ENCODE results near the gene MAPK11. TPM values are rescaled to one million over a fixed set of nuclear protein-coding genes. Genes with fewer than 3 reads are reported as not detected.
A peak's percentile ranks its signal among the peaks of the same experiment; 100 is the strongest.

MAPK11 gene
- polyA plus RNA-seq, 3 donors from 2014 or later, result 0.12 to 0.22 TPM; not detected in 1

DNA sequence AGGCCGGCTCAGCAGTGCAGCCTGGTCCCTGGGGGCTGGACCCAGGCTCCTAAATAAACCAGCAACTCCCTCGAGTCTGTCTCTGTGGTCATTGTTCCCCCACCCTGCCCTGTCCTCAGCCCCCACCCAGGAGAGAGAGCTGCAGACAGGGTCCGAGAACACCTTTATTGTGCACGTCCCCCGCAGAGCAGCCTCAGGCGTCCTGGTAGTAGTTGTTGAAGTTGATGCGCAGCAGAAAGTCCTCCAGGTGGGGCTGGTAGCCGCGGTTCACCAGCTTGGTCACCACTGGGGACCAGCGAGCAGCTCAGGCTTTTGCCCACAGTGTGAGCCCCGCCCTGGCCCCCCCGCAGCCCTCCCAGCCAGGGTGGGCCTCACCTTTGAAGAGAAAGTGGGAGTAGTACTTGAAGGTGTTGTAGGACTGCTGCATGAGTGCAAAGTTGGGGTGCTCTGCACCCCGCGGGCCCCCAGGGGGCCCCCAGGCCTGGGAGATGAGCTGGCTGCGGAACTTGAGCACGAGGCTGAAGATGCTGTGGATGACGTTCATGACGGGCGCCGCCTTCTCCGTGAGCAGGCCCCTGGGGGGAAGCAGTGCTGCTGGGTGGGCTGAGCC lies 52.5 kb downstream of the MAPK11 start:
- DNase-seq, result no peak
- Mint-ChIP-seq H3K4me3 (no peak overlapping the region), H3K36me3 (peaks cover 0 to 22% (median 8%) of the 10 kb centered on the region in 3 donors), H3K4me1 (peaks cover 10 to 15% of the 10 kb centered on the region in 2 donors), H3K27ac (no peak overlapping the region), H3K9me3 (no peaks in the 10 kb centered on the region), H3K27me3 (ENCODE audit: low read depth in 3 of 3) (peaks cover 5 to 18% (median 8%) of the 10 kb centered on the region in 3 donors)

DNA sequence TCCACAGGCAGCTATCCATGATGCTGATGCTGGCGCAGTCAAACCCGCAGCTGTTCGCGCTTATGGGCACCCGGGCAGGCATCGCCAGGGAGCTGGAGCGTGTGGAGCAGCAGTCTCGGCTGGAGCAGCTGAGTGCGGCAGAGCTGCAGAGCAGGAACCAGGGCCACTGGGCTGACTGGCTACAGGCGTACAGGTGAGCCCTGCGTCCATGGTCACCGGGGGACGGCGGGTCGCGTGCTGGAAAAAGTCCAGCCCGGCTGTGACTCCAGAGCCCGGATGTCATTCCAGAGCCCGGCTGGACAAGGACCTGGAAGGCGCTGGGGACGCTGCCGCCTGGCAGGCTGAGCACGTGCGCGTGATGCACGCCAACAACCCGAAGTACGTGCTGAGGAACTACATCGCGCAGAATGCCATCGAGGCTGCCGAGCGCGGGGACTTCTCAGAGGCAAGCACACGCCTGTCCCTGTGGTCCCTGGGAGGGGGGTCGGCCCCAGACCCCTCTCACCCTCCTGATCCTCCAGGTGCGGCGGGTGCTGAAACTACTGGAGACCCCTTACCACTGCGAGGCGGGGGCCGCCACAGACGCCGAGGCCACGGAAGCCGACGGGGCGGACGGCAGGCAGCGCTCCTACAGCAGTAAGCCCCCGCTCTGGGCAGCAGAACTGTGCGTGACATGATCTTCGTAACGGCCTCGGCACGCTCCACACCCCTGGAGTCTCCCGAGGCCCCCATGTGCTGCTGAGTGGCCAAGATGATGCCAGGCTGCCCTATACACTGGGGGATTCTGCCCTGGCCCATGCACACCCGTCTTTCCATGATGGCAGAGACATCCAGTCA lies 53.3 kb downstream of the MAPK11 start:
- Mint-ChIP-seq H3K27me3 (ENCODE audit: low read depth in 3 of 3) (peaks cover 5 to 18% (median 8%) of the 10 kb centered on the region in 3 donors), H3K4me3 (no peak overlapping the region), H3K9me3 (no peaks in the 10 kb centered on the region), H3K4me1 (peaks cover 10 to 22% of the 10 kb centered on the region in 2 donors), H3K27ac (no peak overlapping the region), H3K36me3 (peaks cover 0 to 28% (median 11%) of the 10 kb centered on the region in 3 donors)
- DNase-seq, result no peak

DNA sequence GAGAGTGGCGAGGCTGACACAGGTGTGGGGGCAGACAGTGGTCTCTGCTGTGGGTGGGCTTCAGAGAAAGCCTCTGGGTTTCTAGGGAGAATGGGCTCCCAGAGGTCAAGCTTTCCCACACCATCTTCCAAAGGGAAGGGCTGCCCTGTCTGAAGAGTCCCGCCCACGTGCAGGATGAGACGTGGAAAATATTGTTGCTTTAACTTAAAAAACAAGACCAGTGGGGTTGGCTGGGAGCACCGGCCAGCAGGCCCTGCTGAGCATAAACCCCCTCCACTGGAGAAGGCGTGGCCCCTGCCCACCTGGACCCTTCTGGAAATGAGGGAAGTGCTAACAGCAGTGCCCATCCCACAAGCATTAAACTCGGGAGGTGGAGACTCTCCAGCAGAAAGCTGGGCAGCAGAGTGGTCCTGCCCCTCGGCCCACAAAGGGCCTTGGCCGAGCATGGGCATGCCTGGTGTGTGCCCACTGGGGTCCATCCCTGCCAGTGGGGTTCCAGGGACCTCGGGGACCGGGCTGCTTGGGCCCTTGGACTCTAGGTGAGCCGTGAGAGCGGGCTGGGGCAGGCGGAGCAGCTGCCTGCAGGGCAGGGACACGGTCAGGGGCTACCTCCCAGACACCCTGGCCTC lies 54.0 kb downstream of the MAPK11 start:
- Mint-ChIP-seq H3K27ac (peak overlapping the region in 2 of 6 donors; percentile 55 to 56), H3K27me3 (ENCODE audit: low read depth in 3 of 3) (peaks cover 5 to 18% (median 8%) of the 10 kb centered on the region in 3 donors), H3K9me3 (no peaks in the 10 kb centered on the region), H3K36me3 (peaks cover 0 to 28% (median 11%) of the 10 kb centered on the region in 3 donors), H3K4me3 (no peak overlapping the region), H3K4me1 (peaks cover 10 to 24% of the 10 kb centered on the region in 2 donors)
- no peak for DNase-seq

DNA sequence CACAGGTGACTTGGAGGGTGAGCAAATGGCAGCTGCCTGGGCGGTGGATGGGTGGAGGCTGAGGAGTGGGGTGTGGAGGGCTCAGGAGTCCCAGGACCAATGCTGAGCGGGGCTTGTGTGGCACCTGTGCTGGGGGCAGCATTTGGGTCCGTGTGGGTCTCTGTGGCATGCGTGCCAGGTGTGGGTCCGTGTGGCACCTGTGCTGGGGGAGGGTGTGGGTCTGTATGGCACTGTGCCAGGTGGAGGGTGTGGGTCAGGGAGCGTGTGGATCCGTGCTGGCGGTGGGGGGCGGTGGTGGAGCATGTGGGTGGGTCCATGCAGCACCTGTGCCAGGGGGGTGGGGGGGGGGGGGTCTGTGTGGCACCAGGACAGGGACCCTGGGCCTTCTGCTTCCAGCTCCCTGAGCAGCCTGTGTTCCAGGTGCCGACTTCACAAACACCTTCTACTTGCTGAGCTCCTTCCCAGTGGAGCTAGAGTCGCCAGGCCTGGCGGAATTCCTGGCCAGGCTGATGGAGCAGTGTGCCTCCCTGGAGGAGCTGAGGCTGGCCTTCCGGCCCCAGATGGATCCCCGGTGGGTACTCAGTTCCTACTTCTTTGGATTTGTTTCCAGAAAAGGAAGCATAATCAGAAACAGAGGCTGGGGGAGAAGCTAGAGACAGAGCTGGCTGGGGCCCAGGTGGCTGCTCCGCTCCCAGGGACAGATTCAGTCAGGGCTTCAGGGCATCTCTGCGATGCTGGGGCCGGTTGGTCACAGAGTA lies 54.7 kb downstream of the MAPK11 start:
- no peaks in the 10 kb centered on the region for H3K9me3 Mint-ChIP-seq
- DNase-seq, result no peak
- H3K27ac Mint-ChIP-seq, result peak overlapping the region in 3 of 6 donors; percentile 45 to 65 (median 56)
- peaks cover 5 to 16% (median 8%) of the 10 kb centered on the region in 3 donors for H3K27me3 Mint-ChIP-seq (ENCODE audit: low read depth in 3 of 3)
- peaks cover 10 to 27% of the 10 kb centered on the region in 2 donors for H3K4me1 Mint-ChIP-seq
- H3K4me3 Mint-ChIP-seq, result no peak overlapping the region
- H3K36me3 Mint-ChIP-seq, result peaks cover 0 to 27% (median 11%) of the 10 kb centered on the region in 3 donors

Other genes with a start within 250 kb of the MAPK11 start
- not detected for gene TTLL8, start 212.1 kb downstream of the MAPK11 start, polyA plus RNA-seq
- 100 to 1,000 TPM in 1 of 3 donors, 10 to 100 TPM in 2; 64.8 to 123 (median 71.7) TPM for gene MLC1, start 185.0 kb downstream of the MAPK11 start, polyA plus RNA-seq
- 1 to 10 TPM in 1 of 3 donors, not detected in 2; 1.4 TPM for gene MOV10L1, start 180.4 kb downstream of the MAPK11 start, polyA plus RNA-seq
- under 1 TPM in 1 of 3 donors, not detected in 2; 0.07 TPM for gene PANX2, start 99.6 kb downstream of the MAPK11 start, polyA plus RNA-seq
- gene TRABD, start 84.5 kb downstream of the MAPK11 start, polyA plus RNA-seq, result 10 to 100 TPM; 33.2 to 63.5 (median 35.3) TPM
- 1 to 10 TPM; 2.6 to 5.7 (median 3.6) TPM for gene SELENOO, start 69.4 kb downstream of the MAPK11 start, polyA plus RNA-seq
- gene TUBGCP6, start 25.4 kb downstream of the MAPK11 start, polyA plus RNA-seq, result 10 to 100 TPM in 2 of 3 donors, 1 to 10 TPM in 1; 5.2 to 18.0 (median 12.4) TPM
- gene HDAC10, start 19.1 kb downstream of the MAPK11 start, polyA plus RNA-seq, result 10 to 100 TPM in 2 of 3 donors, 1 to 10 TPM in 1; 10.0 to 13.4 (median 11.2) TPM
- under 1 TPM in 2 of 3 donors, not detected in 1; 0.13 to 0.31 TPM for gene MAPK12, start 8.7 kb downstream of the MAPK11 start, polyA plus RNA-seq
- gene PLXNB2, start 37.3 kb upstream of the MAPK11 start, polyA plus RNA-seq, result 1 to 10 TPM in 2 of 3 donors, not detected in 1; 1.1 to 1.6 TPM
- under 1 TPM in 2 of 3 donors, not detected in 1; 0.23 to 0.34 TPM for gene DENND6B, start 56.6 kb upstream of the MAPK11 start, polyA plus RNA-seq
- 10 to 100 TPM; 13.5 to 43.5 (median 19.6) TPM for gene PPP6R2, start 72.9 kb upstream of the MAPK11 start, polyA plus RNA-seq
- gene SBF1, start 204.7 kb upstream of the MAPK11 start, polyA plus RNA-seq, result 10 to 100 TPM; 12.1 to 42.8 (median 14.2) TPM
- gene ADM2, start 211.2 kb upstream of the MAPK11 start, polyA plus RNA-seq, result under 1 TPM in 1 of 3 donors, not detected in 2; 0.38 TPM
- not detected for gene MIOX, start 216.5 kb upstream of the MAPK11 start, polyA plus RNA-seq
- gene LMF2, start 237.3 kb upstream of the MAPK11 start, polyA plus RNA-seq, result 10 to 100 TPM; 16.3 to 40.4 (median 20.1) TPM
- gene NCAPH2, start 237.8 kb upstream of the MAPK11 start, polyA plus RNA-seq, result 10 to 100 TPM; 41.8 to 46.7 (median 46.5) TPM